ENCODE measurements around the gene EDIL3.

The EDIL3 gene

GRCh38 chr5:84181093-84181492 is 203.6 kb downstream of the EDIL3 start:
- H3K4me3 ChIP-seq (ENCODE audit: low read length), result no peak overlapping the region
- no peak overlapping the region for H3K27ac ChIP-seq (ENCODE audit: low read length)
- peak; percentile 87 for DNase-seq
- H2AFZ ChIP-seq (ENCODE audit: low read length), result no peak overlapping the region
- H3K9ac ChIP-seq (ENCODE audit: low read length), result no peak overlapping the region
- no peak overlapping the region for H3K4me2 ChIP-seq (ENCODE audit: low read depth, low read length)
- no peaks in the 10 kb centered on the region for H3K9me2 ChIP-seq (replicated peaks; ENCODE audit: insufficient read depth, low read length)
- peaks cover 3% of the 10 kb centered on the region for H3F3A ChIP-seq (ENCODE audit: insufficient read depth, low read length)
- no peaks in the 10 kb centered on the region for H3K79me2 ChIP-seq (ENCODE audit: low read length)
- H3K4me1 ChIP-seq (ENCODE audit: low read length), result 0 out of 2 replicates have a peak, but pooled peaks cover 7% of the 10 kb centered on the region
- H3K9me3 ChIP-seq (replicated peaks; ENCODE audit: insufficient read depth, low read length), result no peaks in the 10 kb centered on the region
- peaks cover 23% of the 10 kb centered on the region for H3K27me3 ChIP-seq (replicated peaks; ENCODE audit: insufficient read depth, low read length)
- no peaks in the 10 kb centered on the region for H3K36me3 ChIP-seq (replicated peaks; ENCODE audit: insufficient read depth, low read length)
- TF ChIP-seq CTCF (IDR thresholded peaks at IDR 0.05; ENCODE audit: low read length), result no peak
- no peak for TF ChIP-seq EZH2 (optimal IDR thresholded peaks at IDR 0.05; ENCODE audit: low read depth, low read length)
- TF ChIP-seq EZH2phosphoT487 (IDR thresholded peaks at IDR 0.05; ENCODE audit: low read length), result no peak
- no peaks in the 10 kb centered on the region for H4K20me1 ChIP-seq (ENCODE audit: insufficient read depth, low read length)

GRCh38 chr5:84168841-84169240 is 215.8 kb downstream of the EDIL3 start:
- Histone ChIP-seq H3K36me3 (replicated peaks; ENCODE audit: insufficient read depth, low read length) (no peaks in the 10 kb centered on the region), H3K4me2 (ENCODE audit: low read depth, low read length) (no peak overlapping the region), H3K79me2 (ENCODE audit: low read length) (no peaks in the 10 kb centered on the region), H3K27ac (ENCODE audit: low read length) (no peak overlapping the region), H3F3A (ENCODE audit: insufficient read depth, low read length) (no peaks in the 10 kb centered on the region), H3K4me1 (ENCODE audit: low read length) (no peaks in the 10 kb centered on the region), H4K20me1 (ENCODE audit: insufficient read depth, low read length) (no peaks in the 10 kb centered on the region), H3K9ac (ENCODE audit: low read length) (no peak overlapping the region), H3K27me3 (replicated peaks; ENCODE audit: insufficient read depth, low read length) (no peaks in the 10 kb centered on the region), H3K9me2 (replicated peaks; ENCODE audit: insufficient read depth, low read length) (no peaks in the 10 kb centered on the region), H2AFZ (ENCODE audit: low read length) (no peak overlapping the region), H3K9me3 (replicated peaks; ENCODE audit: insufficient read depth, low read length) (no peaks in the 10 kb centered on the region), H3K4me3 (ENCODE audit: low read length) (no peak overlapping the region)
- no peak for TF ChIP-seq CTCF (IDR thresholded peaks at IDR 0.05; ENCODE audit: low read length)
- TF ChIP-seq EZH2phosphoT487 (IDR thresholded peaks at IDR 0.05; ENCODE audit: low read length), result no peak
- no peak for TF ChIP-seq EZH2 (optimal IDR thresholded peaks at IDR 0.05; ENCODE audit: low read depth, low read length)
- DNase-seq, result no peak

- H3K9me2 ChIP-seq (replicated peaks; ENCODE audit: insufficient read depth, low read length), result no peaks in the 10 kb centered on the region
- TF ChIP-seq EZH2 (optimal IDR thresholded peaks at IDR 0.05; ENCODE audit: low read depth, low read length), result no peak
- no peak for TF ChIP-seq EZH2phosphoT487 (IDR thresholded peaks at IDR 0.05; ENCODE audit: low read length)
- TF ChIP-seq CTCF (IDR thresholded peaks at IDR 0.05; ENCODE audit: low read length), result no peak
- no peaks in the 10 kb centered on the region for H3K9me3 ChIP-seq (replicated peaks; ENCODE audit: insufficient read depth, low read length)
Observed at GRCh38 chr5:84163671-84164070, 221.0 kb downstream of the EDIL3 start.

More at GRCh38 chr5:84163671-84164070, 221.0 kb downstream of the EDIL3 start:
- Histone ChIP-seq H3K9ac (ENCODE audit: low read length) (no peak overlapping the region), H3K79me2 (ENCODE audit: low read length) (no peaks in the 10 kb centered on the region), H3K4me1 (ENCODE audit: low read length) (no peaks in the 10 kb centered on the region), H2AFZ (ENCODE audit: low read length) (no peak overlapping the region), H3K4me2 (ENCODE audit: low read depth, low read length) (no peak overlapping the region), H3F3A (ENCODE audit: insufficient read depth, low read length) (no peaks in the 10 kb centered on the region), H4K20me1 (ENCODE audit: insufficient read depth, low read length) (no peaks in the 10 kb centered on the region), H3K27ac (ENCODE audit: low read length) (no peak overlapping the region), H3K36me3 (replicated peaks; ENCODE audit: insufficient read depth, low read length) (no peaks in the 10 kb centered on the region), H3K4me3 (ENCODE audit: low read length) (no peak overlapping the region), H3K27me3 (replicated peaks; ENCODE audit: insufficient read depth, low read length) (no peaks in the 10 kb centered on the region)
- DNase-seq, result no peak
